Esophagus muscularis mucosa (tissue), 4 donors: ENCODE measurements around the gene MYMK. TPM values are rescaled to one million over a fixed set of nuclear protein-coding genes. Genes with fewer than 3 reads are reported as not detected.

Source experiments
- DNase-seq: peaks from one replicate; pipeline ENCODE4 v3.0.0-alpha.2; 2017; ENCODE audit errors: extremely low spot score
- H3K27ac ChIP-seq, 4 donors: fragments of 200-600 bp; sonication (generic); replicated peaks in 1 of 4; 1 replicate in 3 of 4; 2 replicates in 1 of 4; pipeline ENCODE4 v1.5.1; 2016 to 2019; ENCODE audit warnings: mild to moderate bottlenecking in 1 of 4
- H3K27me3 ChIP-seq, 4 donors: fragments of 200-600 bp; sonication (generic); one replicate each; pipeline versions ENCODE4 v1.5.1 to v1.6.0; 2016 to 2019
- H3K36me3 ChIP-seq, 4 donors: fragments of 200-600 bp; sonication (generic); one replicate each; pipeline ENCODE4 v1.5.1; 2016 to 2019
- H3K4me1 ChIP-seq, 4 donors: fragments of 200-600 bp; sonication (generic); one replicate each; pipeline ENCODE4 v1.5.1; 2016 to 2019
- H3K4me3 ChIP-seq, 4 donors: fragments of 200-600 bp; sonication (generic); 1 replicate in 2 of 4; 2 replicates in 2 of 4; pipeline ENCODE4 v1.5.1; 2016 to 2019; ENCODE audit warnings: mild to moderate bottlenecking in 4 of 4, moderate library complexity in 1 of 4
- H3K9me3 ChIP-seq, 4 donors: fragments of 200-600 bp; sonication (generic); 1 replicate in 3 of 4; 2 replicates in 1 of 4; pipeline ENCODE4 v1.5.1; 2016 to 2019
- CTCF ChIP-seq, 3 experiments: fragments of 200-600 bp in 2 of 3; fragments of 450-650 bp in 1 of 3; sonication (generic) in 2 of 3; IDR thresholded peaks; one replicate each; pipeline ENCODE4 v1.5.1; 2017 to 2019; ENCODE audit warnings: antibody characterized with exemption in 3 of 3, mild to moderate bottlenecking in 2 of 3, moderate library complexity in 1 of 3
- EP300 ChIP-seq: sonication (generic); formaldehyde crosslinking; IDR thresholded peaks from one replicate; pipeline ENCODE4 v1.6.1; 2017; ENCODE audit warnings: antibody characterized with exemption
- POLR2A ChIP-seq: fragments of 450-650 bp; IDR thresholded peaks from one replicate; pipeline ENCODE4 v1.6.1; 2017; ENCODE audit warnings: antibody characterized with exemption, moderate library complexity, mild to moderate bottlenecking, low read depth
- POLR2AphosphoS5 ChIP-seq, 2 donors: sonication (generic); formaldehyde crosslinking; IDR thresholded peaks; one replicate each; pipeline ENCODE4 v1.6.1; 2017; ENCODE audit warnings: antibody characterized with exemption in 2 of 2
- WGBS: methylation state at CpG from one replicate; pipeline ENCODE4 v1.1.5; 2018; 5-methylcytosine and 5-hydroxymethylcytosine counted together
- intact Hi-C: fragments of 100-400 bp; cut with DNase I; formaldehyde crosslinking; loops from one replicate; pipeline ENCODE4 v1.15.1; 2023
- total RNA-seq, 4 donors: library from RNA; depleted of rRNA; stranded (reverse); fragments of >200 nt; gene quantifications; one replicate each; pipeline versions ENCODE4 v1.1.0 to v1.2.1, GENCODE V29; 2016

Gene MYMK
- total RNA-seq, 4 donors from 2014 or later: not detected

DNA sequence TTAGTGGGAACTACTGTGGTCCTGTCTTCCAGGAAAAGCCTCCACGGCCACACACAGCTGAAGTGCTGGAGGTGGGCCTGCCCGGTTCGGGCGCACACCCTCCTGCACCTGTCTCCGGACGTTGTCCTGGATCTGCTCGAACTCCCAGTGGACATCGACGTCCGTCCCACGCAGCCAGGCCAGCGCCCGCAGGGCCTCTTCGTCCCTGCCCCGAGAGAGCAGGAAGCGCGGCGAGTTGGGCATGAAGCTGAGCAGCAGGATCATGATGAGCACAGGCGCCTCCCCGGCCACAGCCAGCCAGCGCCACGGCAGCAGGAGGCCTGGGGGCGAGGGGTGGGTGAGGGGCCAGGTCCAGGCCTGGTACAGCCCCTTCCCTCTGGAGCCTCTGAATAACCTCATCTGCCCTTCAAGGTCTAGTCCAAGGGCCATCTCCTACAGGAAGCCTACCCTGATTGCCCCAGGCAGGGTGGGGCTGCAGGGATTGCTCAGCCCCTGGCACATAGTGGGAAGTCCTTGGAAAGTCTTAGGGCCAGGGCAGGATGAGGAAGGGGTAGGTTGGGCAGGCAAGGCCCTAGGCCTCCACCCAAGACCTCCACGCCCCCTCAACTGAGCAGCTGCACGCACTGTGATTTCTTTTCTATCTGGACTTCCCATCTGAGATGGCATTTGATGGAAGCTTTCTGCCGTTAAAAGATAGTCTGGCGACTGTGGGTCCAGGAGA, 49.3 kb downstream of the MYMK start:
- 87% methylated on average over 10 of the region's 27 CpGs for WGBS
- Histone ChIP-seq H3K36me3 (peaks cover 4 to 43% (median 22%) of the 10 kb centered on the region in 4 donors), H3K27me3 (no peaks in the 10 kb centered on the region), H3K4me1 (peaks cover 20 to 26% (median 24%) of the 10 kb centered on the region in 4 donors), H3K9me3 (no peaks in the 10 kb centered on the region), H3K4me3 (no peak overlapping the region), H3K27ac (no peak overlapping the region)
- intact Hi-C loops: no loop called here
- TF ChIP-seq CTCF (IDR thresholded peaks at IDR 0.05): no peak
- no peak for TF ChIP-seq POLR2AphosphoS5 (IDR thresholded peaks at IDR 0.05)
- no peak for DNase-seq

DNA sequence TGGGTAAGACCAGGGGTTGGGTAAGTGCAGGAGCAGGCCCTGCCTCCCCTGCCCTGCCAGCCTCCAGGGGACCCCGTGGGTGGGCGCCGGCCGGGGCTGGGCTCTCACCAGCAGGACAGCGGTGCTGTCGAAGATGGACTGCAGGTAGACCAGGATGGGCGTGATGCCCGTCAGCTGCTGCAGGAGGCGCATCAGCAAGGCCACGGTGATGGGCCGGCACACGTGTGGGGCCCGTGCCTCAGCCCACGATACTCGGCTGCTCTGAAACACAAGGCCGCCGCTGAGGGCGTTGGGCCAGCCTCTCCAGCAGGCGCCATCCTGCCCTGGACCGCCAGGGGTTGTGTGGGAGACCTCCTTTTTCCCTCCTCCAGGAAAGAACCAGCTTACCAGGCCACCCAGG, 49.9 kb downstream of the MYMK start:
- WGBS: 90% methylated on average over 9 of the region's 20 CpGs
- no peak overlapping the region for H3K4me3 ChIP-seq
- peaks cover 19 to 24% (median 22%) of the 10 kb centered on the region in 4 donors for H3K4me1 ChIP-seq
- no peak overlapping the region for H3K27ac ChIP-seq
- DNase-seq: no peak
- TF ChIP-seq CTCF (IDR thresholded peaks at IDR 0.05) (no peak), POLR2A (no peak), EP300 (no peak), POLR2AphosphoS5 (IDR thresholded peaks at IDR 0.05) (no peak)
- no peaks in the 10 kb centered on the region for H3K27me3 ChIP-seq
- peaks cover 4 to 43% (median 22%) of the 10 kb centered on the region in 4 donors for H3K36me3 ChIP-seq
- H3K9me3 ChIP-seq: no peaks in the 10 kb centered on the region
- intact Hi-C loops: no loop called here

DNA sequence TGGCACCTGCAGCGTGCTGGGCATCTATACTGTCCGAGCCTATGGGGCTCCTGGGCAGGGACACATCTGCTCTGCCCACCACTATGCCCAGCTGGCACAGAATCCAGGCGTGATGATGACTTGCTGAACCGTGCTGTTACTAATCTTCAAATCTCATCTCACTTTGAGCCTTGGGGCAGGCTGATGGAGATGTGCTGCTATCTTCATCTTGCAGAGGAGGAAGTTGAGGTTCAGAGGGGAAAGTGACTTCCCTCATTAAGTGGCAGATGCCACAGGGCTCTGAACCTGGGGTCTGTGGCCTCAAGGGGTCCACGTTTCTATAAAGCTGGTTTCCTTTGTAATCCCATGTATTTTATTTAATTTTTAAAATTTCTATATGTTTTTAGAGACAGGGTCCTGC, 50.5 kb downstream of the MYMK start:
- Histone ChIP-seq H3K4me3 (no peak overlapping the region), H3K36me3 (peaks cover 7 to 48% (median 25%) of the 10 kb centered on the region in 4 donors), H3K4me1 (peaks cover 13 to 18% (median 16%) of the 10 kb centered on the region in 4 donors), H3K27me3 (no peaks in the 10 kb centered on the region), H3K9me3 (no peaks in the 10 kb centered on the region), H3K27ac (no peak overlapping the region)
- 64% methylated on average over 3 of the region's 5 CpGs for WGBS
- TF ChIP-seq EP300 (no peak), POLR2AphosphoS5 (IDR thresholded peaks at IDR 0.05) (no peak), POLR2A (no peak), CTCF (IDR thresholded peaks at IDR 0.05) (no peak)
- no peak for DNase-seq
- intact Hi-C loops: no loop called here

GRCh38 chr9:133473743-133474142, 51.0 kb downstream of the MYMK start:
- peaks cover 12 to 52% (median 30%) of the 10 kb centered on the region in 4 donors for H3K36me3 ChIP-seq
- H3K4me1 ChIP-seq: peaks cover 10 to 13% (median 12%) of the 10 kb centered on the region in 4 donors
- WGBS: 96% methylated on average over 13 of the region's 20 CpGs
- DNase-seq: no peak
- no peak for TF ChIP-seq CTCF (IDR thresholded peaks at IDR 0.05)
- no peak for TF ChIP-seq POLR2AphosphoS5 (IDR thresholded peaks at IDR 0.05)
- no peak for TF ChIP-seq EP300
- no peak for TF ChIP-seq POLR2A
- no peaks in the 10 kb centered on the region for H3K9me3 ChIP-seq
- intact Hi-C loops: no loop called here
- H3K27me3 ChIP-seq: no peaks in the 10 kb centered on the region
- H3K27ac ChIP-seq: no peak overlapping the region
- H3K4me3 ChIP-seq: no peak overlapping the region
